K562 (cell line): ENCODE data around the gene STX18. TPM values are rescaled to one million over a fixed set of nuclear protein-coding genes. Genes with fewer than 3 reads are reported as not detected.

Experiments
- CREM ChIP-seq: IDR thresholded peaks from 2 replicates; pipeline ENCODE4 v1.6.1; 2014; ENCODE audit warnings: antibody characterized with exemption, low read depth
- CXXC5 ChIP-seq: fragments of 250-450 bp; sonication (Bioruptor Pico); IDR thresholded peaks from 2 replicates; pipeline ENCODE4 v1.8.0; 2022; ENCODE audit warnings: inconsistent platforms, mild to moderate bottlenecking, moderate library complexity
- E4F1 ChIP-seq: fragments of 250-450 bp; sonication (Bioruptor Pico); IDR thresholded peaks from 2 replicates; pipeline ENCODE4 v1.5.0; 2021; ENCODE audit warnings: mild to moderate bottlenecking, borderline replicate concordance
- FIP1L1 ChIP-seq: fragments of 200-400 bp; formaldehyde crosslinking; IDR thresholded peaks from 2 replicates; pipeline ENCODE4 v1.6.1; 2018; ENCODE audit warnings: mild to moderate bottlenecking, low read depth, low read length; ENCODE audit not compliant: poor library complexity, severe bottlenecking
- ILK ChIP-seq: fragments of 450-650 bp; IDR thresholded peaks from 2 replicates; pipeline ENCODE4 v1.6.1; 2016; ENCODE audit warnings: missing genetic modification characterization, low read depth, mild to moderate bottlenecking, missing compliant biosample characterization, moderate library complexity, borderline replicate concordance
- MAFG ChIP-seq: fragments of 450-650 bp; conservative IDR thresholded peaks from 2 replicates; pipeline ENCODE4 v1.6.1; 2016; ENCODE audit warnings: missing genetic modification characterization, missing compliant biosample characterization
- MTA3 ChIP-seq: fragments of 450-650 bp; formaldehyde crosslinking; IDR thresholded peaks from 2 replicates; pipeline ENCODE4 v1.6.1; 2017; ENCODE audit warnings: mild to moderate bottlenecking, borderline replicate concordance
- MYBL2 ChIP-seq, 2 experiments: fragments of 450-650 bp in 1 of 2; sonication (generic) in 1 of 2; formaldehyde crosslinking in 1 of 2; IDR thresholded peaks; 2 replicates each; pipeline versions ENCODE4 v1.6.1 to v1.8.1; 2017 to 2022; ENCODE audit warnings: borderline replicate concordance in 1 of 2, inconsistent platforms in 1 of 2, low read depth in 1 of 2, mild to moderate bottlenecking in 1 of 2, missing genetic modification reagents in 1 of 2, moderate library complexity in 1 of 2
- NCOA6 ChIP-seq: fragments of 450-650 bp; IDR thresholded peaks from 2 replicates; pipeline ENCODE4 v1.6.1; 2017; ENCODE audit warnings: mild to moderate bottlenecking
- NR2F6 ChIP-seq: fragments of 450-650 bp; formaldehyde crosslinking; IDR thresholded peaks from 2 replicates; pipeline ENCODE4 v1.4.0; 2020; ENCODE audit warnings: mild to moderate bottlenecking
- SMAD4 ChIP-seq: fragments of 250-450 bp; sonication (Bioruptor Pico); conservative IDR thresholded peaks from 2 replicates; pipeline ENCODE4 v1.8.0; 2021; ENCODE audit warnings: inconsistent platforms, mild to moderate bottlenecking, moderate library complexity
- STAT5A ChIP-seq: IDR thresholded peaks from 2 replicates; pipeline ENCODE4 v1.6.1; 2012; ENCODE audit warnings: low read length, inconsistent platforms, borderline replicate concordance
- ZBTB49 ChIP-seq: sonication (generic); formaldehyde crosslinking; IDR thresholded peaks from 2 replicates; pipeline ENCODE4 v1.8.0; 2022; ENCODE audit warnings: missing genetic modification reagents, mild to moderate bottlenecking, borderline replicate concordance
- ZFX ChIP-seq: sonication (generic); formaldehyde crosslinking; IDR thresholded peaks from 2 replicates; pipeline ENCODE4 v1.8.0; 2022; ENCODE audit warnings: mild to moderate bottlenecking, missing genetic modification reagents, moderate library complexity
- ZNF395 ChIP-seq: fragments of 200-800 bp; sonication (Bioruptor generic); IDR thresholded peaks from 2 replicates; pipeline ENCODE4 v1.6.1; 2017; ENCODE audit warnings: missing genetic modification characterization, missing compliant biosample characterization
- ZNF592 ChIP-seq: fragments of 450-650 bp; IDR thresholded peaks from 2 replicates; pipeline ENCODE4 v1.6.1; 2017; ENCODE audit warnings: antibody characterized with exemption, mild to moderate bottlenecking
- polyA plus RNA-seq, 8 experiments: library from polyadenylated mRNA; depleted of rRNA in 4 of 8; stranded (reverse) in 5 of 8; unstranded in 3 of 8; fragments of >200 nt; fragmentation: Nextera tagmentation in 2 of 8; fragmentation: Illumina TruSeq in 1 of 8; extraction: Ambion mirVana in 2 of 8; extraction: Trizol in 1 of 8; gene quantifications; 2 replicates each; pipeline versions ENCODE4 v1.2.1 to v1.2.3, GENCODE V29; 2011 to 2014; ENCODE audit warnings: inconsistent platforms in 1 of 8, missing spikeins in 1 of 8
- total RNA-seq, 7 experiments: library from RNA; depleted of rRNA in 6 of 7; stranded (reverse); fragments of >200 nt in 6 of 7; fragmentation: Illumina TruSeq in 2 of 7; extraction: Trizol in 2 of 7; gene quantifications; 2 replicates each; pipeline versions ENCODE4 v1.2.1 to v1.2.3, GENCODE V29; 2011 to 2021; ENCODE audit warnings: low replicate concordance in 1 of 7

STX18 gene
- total and polyA plus RNA-seq, 9 of the 15 experiments (the other 6 are each of a cell fraction or from before 2014, with no cell fraction given): 6.2 to 41.7 (median 22.7) TPM

GRCh38 chr4:4532371-4533154 lies 9.3 kb downstream of the STX18 start (continued):
- TF ChIP-seq ZNF395: no peak
- TF ChIP-seq CXXC5 (CRISPR knock-in tag): no peak
- TF ChIP-seq CREM: no peak
- no peak for TF ChIP-seq NR2F6 (CRISPR knock-in tag)
- no peak for TF ChIP-seq ZBTB49 (CRISPR knock-in tag)
- TF ChIP-seq E4F1 (CRISPR knock-in tag): no peak
- TF ChIP-seq MYBL2 (IDR thresholded peaks at IDR 0.05; ENCODE audit: low read depth): no peak; the same call in 1 of the 2 replicates
- TF ChIP-seq MYBL2 (CRISPR knock-in tag; IDR thresholded peaks at IDR 0.05; ENCODE audit: borderline replicate concordance): no peak
- no peak for TF ChIP-seq NCOA6
- TF ChIP-seq ILK (tag): no peak
- TF ChIP-seq MAFG (tag): peak; percentile 85
- peak; percentile 58; the same call in 1 of the 2 replicates for TF ChIP-seq STAT5A
- no peak for TF ChIP-seq SMAD4 (CRISPR knock-in tag)
- TF ChIP-seq MTA3: no peak
- no peak for TF ChIP-seq ZFX (CRISPR knock-in tag)
- no peak for TF ChIP-seq ZNF592
- TF ChIP-seq FIP1L1: no peak
